BE2C (cell line): ENCODE measurements around the gene KCNH1.
"Not testable (repeated sequence)": the region's sequence is repeated elsewhere in the genome, so short reads cannot be mapped to it uniquely, and the experiment has no call there.

Experiments used
- DNase-seq: peaks from one replicate; pipeline ENCODE4 v3.0.0-alpha.2; 2020
- H3K27me3 ChIP-seq: fragments of 250-450 bp; sonication (Bioruptor Pico); 2 replicates; pipeline ENCODE4 v1.5.1; 2020; ENCODE audit warnings: mild to moderate bottlenecking
- H3K36me3 ChIP-seq: fragments of 250-450 bp; sonication (Bioruptor Pico); 2 replicates; pipeline ENCODE4 v1.5.1; 2020; ENCODE audit warnings: mild to moderate bottlenecking
- H3K4me1 ChIP-seq: fragments of 250-450 bp; sonication (Bioruptor Pico); 2 replicates; pipeline ENCODE4 v1.5.1; 2020
- H3K4me3 ChIP-seq: 2 replicates; pipeline ENCODE4 v1.5.1; 2011; ENCODE audit warnings: low read depth, low read length
- H3K9me3 ChIP-seq: fragments of 250-450 bp; sonication (Bioruptor Pico); 2 replicates; pipeline ENCODE4 v1.5.1; 2020
- CTCF ChIP-seq: IDR thresholded peaks from 2 replicates; pipeline ENCODE4 v1.5.1; 2012; ENCODE audit warnings: mild to moderate bottlenecking, low read depth, low read length

KCNH1 gene

GRCh38 chr1:210978974-210979354 lies 155.0 kb downstream of the KCNH1 start:
- H3K9me3 ChIP-seq, result no peaks in the 10 kb centered on the region
- no peaks in the 10 kb centered on the region for H3K27me3 ChIP-seq
- no peak overlapping the region for H3K4me3 ChIP-seq
- no peaks in the 10 kb centered on the region for H3K4me1 ChIP-seq
- DNase-seq, result no peak
- no peaks in the 10 kb centered on the region for H3K36me3 ChIP-seq
- no peak for TF ChIP-seq CTCF

DNA sequence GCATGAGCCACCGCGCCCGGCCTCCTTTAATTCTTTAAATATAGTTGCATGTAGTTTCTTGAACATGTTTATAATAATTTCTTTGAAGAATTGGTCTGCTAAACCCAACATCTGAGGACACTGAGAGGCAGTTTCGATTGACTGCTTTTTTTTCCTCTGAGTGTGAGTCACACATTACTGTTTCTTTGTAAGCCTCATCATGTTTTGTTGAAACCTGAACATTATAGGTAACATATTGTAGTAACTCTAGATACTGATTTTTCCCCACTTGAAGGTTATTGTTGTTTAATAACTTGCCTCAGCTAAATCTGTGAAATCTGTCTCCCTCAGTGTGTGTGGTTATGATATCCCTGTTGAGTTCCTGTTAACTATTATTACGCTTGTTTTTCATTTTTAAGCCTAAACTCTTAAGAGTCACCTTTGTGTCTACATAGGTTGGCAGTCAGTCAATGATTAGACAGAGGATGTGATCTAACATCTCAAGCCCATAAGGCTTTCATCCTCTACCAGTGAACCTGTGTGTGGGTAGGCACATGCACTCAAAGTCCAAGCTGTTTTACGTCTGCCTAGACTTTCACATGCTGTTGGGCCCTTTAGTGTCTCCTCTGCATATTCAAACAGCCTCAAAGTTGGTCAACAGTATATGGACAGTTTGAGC lies 155.5 kb downstream of the KCNH1 start:
- Histone ChIP-seq H3K4me3 (no peak overlapping the region), H3K36me3 (no peaks in the 10 kb centered on the region), H3K4me1 (no peaks in the 10 kb centered on the region), H3K9me3 (no peaks in the 10 kb centered on the region), H3K27me3 (no peaks in the 10 kb centered on the region)
- no peak for DNase-seq
- no peak for TF ChIP-seq CTCF

GRCh38 chr1:210951279-210951678 lies 182.7 kb downstream of the KCNH1 start:
- no peak for DNase-seq
- no peaks in the 10 kb centered on the region for H3K36me3 ChIP-seq
- H3K4me3 ChIP-seq, result no peak overlapping the region
- no peaks in the 10 kb centered on the region for H3K27me3 ChIP-seq
- H3K9me3 ChIP-seq, result no peaks in the 10 kb centered on the region
- TF ChIP-seq CTCF, result no peak
- peaks cover 6% of the 10 kb centered on the region for H3K4me1 ChIP-seq

- peak; percentile 82 for TF ChIP-seq CTCF
- H3K27me3 ChIP-seq, H3K9me3 ChIP-seq, H3K4me1 ChIP-seq, H3K36me3 ChIP-seq, H3K4me3 ChIP-seq: not testable (repeated sequence)
- peak; percentile 67 for DNase-seq
These were observed 183.9 kb downstream of the KCNH1 start for GRCh38 chr1:210949940-210950546.

DNA sequence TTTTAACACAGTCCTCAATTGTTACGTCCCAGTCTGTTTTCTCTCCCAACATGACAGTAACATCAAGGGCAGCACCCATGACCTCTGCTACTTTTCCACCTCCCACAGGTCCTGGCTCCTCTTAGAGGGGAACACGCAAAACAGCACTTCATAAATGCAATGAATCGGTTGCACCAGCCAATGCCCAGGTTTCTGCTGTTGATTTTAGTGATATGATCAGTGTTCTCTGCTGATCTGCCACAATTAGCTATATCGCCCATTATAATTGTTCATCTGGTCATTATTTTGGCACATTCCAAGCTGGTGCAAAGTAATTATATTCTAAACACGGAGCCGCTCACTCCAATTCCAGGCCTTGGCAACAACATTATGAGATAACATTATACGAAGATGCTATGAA lies 184.5 kb downstream of the KCNH1 start:
- TF ChIP-seq CTCF, result no peak
- Histone ChIP-seq H3K27me3 (no peaks in the 10 kb centered on the region), H3K4me3 (no peak overlapping the region), H3K9me3 (no peaks in the 10 kb centered on the region), H3K4me1 (peaks cover 13% of the 10 kb centered on the region), H3K36me3 (no peaks in the 10 kb centered on the region)
- DNase-seq, result no peak

GRCh38 chr1:210949039-210949438 lies 184.9 kb downstream of the KCNH1 start:
- no peak for DNase-seq
- H3K36me3 ChIP-seq, result no peaks in the 10 kb centered on the region
- no peak overlapping the region for H3K4me3 ChIP-seq
- TF ChIP-seq CTCF, result no peak
- no peaks in the 10 kb centered on the region for H3K27me3 ChIP-seq
- H3K9me3 ChIP-seq, result no peaks in the 10 kb centered on the region
- H3K4me1 ChIP-seq, result peaks cover 13% of the 10 kb centered on the region
